ENCODE data around the gene IRF9. TPM values are rescaled to one million over a fixed set of nuclear protein-coding genes. Genes with fewer than 3 reads are reported as not detected.

Gene IRF9
- total and polyA plus RNA-seq, 2 of the 13 experiments (the other 11 are each of a cell fraction or from before 2014, with no cell fraction given) = 14.9 to 49.7 TPM

GRCh38 chr14:24160850-24161804 is at the start of gene IRF9 (continued):
- TF ChIP-seq ZNF770 (CRISPR knock-in tag; IDR thresholded peaks at IDR 0.05) (peak; percentile 93), SNAPC5 (CRISPR knock-in tag; IDR thresholded peaks at IDR 0.05; ENCODE audit: borderline replicate concordance) (peak; percentile 54; the same call in 1 of the 2 replicates), SNRNP70 (IDR thresholded peaks at IDR 0.05; ENCODE audit: low read depth, low read length) (no peak), ZBTB3 (CRISPR knock-in tag; IDR thresholded peaks at IDR 0.05; ENCODE audit: borderline replicate concordance, low read depth) (no peak; the same call in 1 of the 2 replicates), ZNF512 (CRISPR knock-in tag; IDR thresholded peaks at IDR 0.05) (peak; percentile 54; the same call in 1 of the 2 replicates), ZNF772 (CRISPR knock-in tag; IDR thresholded peaks at IDR 0.05) (peak; percentile 99), ZIK1 (CRISPR knock-in tag; IDR thresholded peaks at IDR 0.05; ENCODE audit: borderline replicate concordance, low read depth) (peak; percentile 98; the same call in 1 of the 2 replicates), ZNF292 (CRISPR knock-in tag; IDR thresholded peaks at IDR 0.05; ENCODE audit: borderline replicate concordance, low read depth) (peak; percentile 84; the same call in 1 of the 2 replicates), THAP9 (CRISPR knock-in tag; IDR thresholded peaks at IDR 0.05; ENCODE audit: borderline replicate concordance) (peak; percentile 94; the same call in 1 of the 2 replicates), ZSCAN5A (CRISPR knock-in tag; IDR thresholded peaks at IDR 0.05; ENCODE audit: borderline replicate concordance) (peak; percentile 95), ZMYM3 (CRISPR knock-in tag; IDR thresholded peaks at IDR 0.05) (peak; percentile 81), ZNF446 (CRISPR knock-in tag; IDR thresholded peaks at IDR 0.05) (no peak), ZNF773 (CRISPR knock-in tag; IDR thresholded peaks at IDR 0.05; ENCODE audit: borderline replicate concordance) (no peak), KLF11 (CRISPR knock-in tag; IDR thresholded peaks at IDR 0.05) (peak; percentile 99; the same call in 1 of the 2 replicates), RCOR2 (CRISPR knock-in tag; IDR thresholded peaks at IDR 0.05) (peak; percentile 99), EP300 (IDR thresholded peaks at IDR 0.05; ENCODE audit: low read depth in 2 of 2, low read length in 2 of 2) (peak; percentile 55 to 85; a peak in 3 of 4 replicates), EP300 (CRISPR knock-in tag; IDR thresholded peaks at IDR 0.05; ENCODE audit: borderline replicate concordance) (peak; percentile 92)

Measured in HepG2 (cell line).